HG03457 (cell line): ENCODE data around the gene CORO2A.
"Not testable (repeated sequence)": the region's sequence is repeated elsewhere in the genome, so short reads cannot be mapped to it uniquely, and the experiment has no call there.

ENCODE experiments used
- ATAC-seq: cut with Tn5 transposase; IDR thresholded peaks from one replicate; pipeline ENCODE4 v1.9.1; 2021; ENCODE audit warnings: moderate number of reproducible peaks; ENCODE audit not compliant: unreplicated experiment

CORO2A gene

GRCh38 chr9:98142925-98143481, 49.4 kb downstream of the CORO2A start:
- ATAC-seq, result no peak

GRCh38 chr9:98142182-98142907, 50.1 kb downstream of the CORO2A start:
- no peak for ATAC-seq

- ATAC-seq, result no peak
These were observed 51.9 kb downstream of the CORO2A start for GRCh38 chr9:98140503-98140902.

GRCh38 chr9:98136489-98136888, 55.9 kb downstream of the CORO2A start:
- ATAC-seq, result no peak

GRCh38 chr9:98135938-98136337, 56.5 kb downstream of the CORO2A start:
- no peak for ATAC-seq

GRCh38 chr9:98135558-98135934, 56.9 kb downstream of the CORO2A start:
- no peak for ATAC-seq

GRCh38 chr9:98134702-98135557, 57.5 kb downstream of the CORO2A start:
- ATAC-seq, result no peak

GRCh38 chr9:98132806-98133631, 59.4 kb downstream of the CORO2A start:
- ATAC-seq, result no peak

GRCh38 chr9:98132158-98132557, 60.3 kb downstream of the CORO2A start:
- ATAC-seq, result no peak

GRCh38 chr9:98130576-98131228, 61.7 kb downstream of the CORO2A start:
- no peak for ATAC-seq

GRCh38 chr9:98130060-98130459, 62.4 kb downstream of the CORO2A start:
- ATAC-seq, result not testable (repeated sequence)

- no peak for ATAC-seq
These were observed 63.0 kb downstream of the CORO2A start for GRCh38 chr9:98129451-98129881.

GRCh38 chr9:98128316-98128715, 64.1 kb downstream of the CORO2A start:
- no peak for ATAC-seq

GRCh38 chr9:98127226-98127625, 65.2 kb downstream of the CORO2A start:
- no peak for ATAC-seq

GRCh38 chr9:98124637-98125426, 67.6 kb downstream of the CORO2A start:
- ATAC-seq, result no peak

- not testable (repeated sequence) for ATAC-seq
These were observed 68.3 kb downstream of the CORO2A start for GRCh38 chr9:98124091-98124490.

GRCh38 chr9:98121058-98121457, 71.4 kb downstream of the CORO2A start:
- no peak for ATAC-seq

- ATAC-seq, result no peak
These were observed 72.0 kb downstream of the CORO2A start for GRCh38 chr9:98120476-98120875.
